Adrenal gland (tissue), 12 donors: ENCODE data around the gene TLR8. TPM values are rescaled to one million over a fixed set of nuclear protein-coding genes. Genes with fewer than 3 reads are reported as not detected.

Experiments used
- DNase-seq, 7 donors: peaks; one replicate each; pipeline ENCODE4 v3.0.0-alpha.2; 2019 to 2020
- H3K27ac ChIP-seq, 5 donors: fragments of 200-600 bp; sonication (generic) in 4 of 5; 1 replicate in 3 of 5; 2 replicates in 2 of 5; pipeline versions ENCODE4 v1.5.1 to v1.8.0; 2016 to 2020; ENCODE audit warnings: mild to moderate bottlenecking in 1 of 5
- H3K27me3 ChIP-seq: fragments of 200-600 bp; 2 replicates; pipeline ENCODE4 v1.8.0; 2021
- H3K36me3 ChIP-seq, 2 donors: fragments of 200-600 bp; replicated peaks in 1 of 2; 1 replicate in 1 of 2; 2 replicates in 1 of 2; pipeline versions ENCODE4 v1.5.1 to v1.8.0; 2018 to 2022
- H3K4me1 ChIP-seq, 2 donors: fragments of 200-600 bp; replicated peaks in 1 of 2; 1 replicate in 1 of 2; 2 replicates in 1 of 2; pipeline versions ENCODE4 v1.5.1 to v1.8.0; 2018 to 2021
- H3K4me3 ChIP-seq, 4 donors: fragments of 200-600 bp; sonication (generic) in 3 of 4; one replicate each; pipeline ENCODE4 v1.5.1; 2016 to 2018
- H3K9me3 ChIP-seq, 3 donors: fragments of 200-600 bp; sonication (generic) in 1 of 3; replicated peaks in 1 of 3; 1 replicate in 2 of 3; 2 replicates in 1 of 3; pipeline versions ENCODE4 v1.5.1 to v1.8.0; 2016 to 2021
- POLR2A ChIP-seq, 2 donors: fragments of 450-650 bp; IDR thresholded peaks; one replicate each; pipeline ENCODE4 v1.6.1; 2017; ENCODE audit warnings: antibody characterized with exemption in 2 of 2, mild to moderate bottlenecking in 2 of 2, moderate library complexity in 1 of 2
- WGBS, 4 donors: extraction: QIAGEN DNeasy Blood & Tissue Kit in 2 of 4; methylation state at CpG; one replicate each; pipeline versions ENCODE4 v1.1.5 to v1.1.7; 2013 to 2017; 5-methylcytosine and 5-hydroxymethylcytosine counted together
- intact Hi-C, 2 donors: fragments of 100-400 bp; cut with DNase I; formaldehyde crosslinking; loops; one replicate each; pipeline versions ENCODE4 v1.14.1 to v1.15.0; 2022 to 2023
- polyA plus RNA-seq, 3 donors: library from polyadenylated mRNA; stranded (reverse); fragments of 200-250 nt in 2 of 3; fragments of 350-450 nt in 1 of 3; fragmentation: Illumina TruSeq in 1 of 3; extraction: RNeasy Lipid Tissue Mini Kit (QIAGEN cat#74804) in 1 of 3; gene quantifications; one replicate each; pipeline ENCODE4 v1.2.3, GENCODE V29; 2013 to 2014
- total RNA-seq, 9 donors: library from RNA; depleted of rRNA in 4 of 9; stranded (reverse); fragments of >200 nt in 4 of 9; fragments of 120-200 nt in 1 of 9; fragmentation: NEBNext Ultra II Directional in 1 of 9; extraction: Animal tissue kit (Norgen Biotek cat#: 25700) in 1 of 9; gene quantifications; one replicate each; pipeline versions ENCODE4 v1.1.0 to v1.2.4, GENCODE V29; 2013 to 2023
- TF ChIP-seq, protein P1 (sequence below), 6 experiments: fragments of 450-650 bp in 4 of 6; fragments of 200-600 bp in 2 of 6; sonication (generic) in 1 of 6; IDR thresholded peaks; 1 replicate in 5 of 6; 2 replicates in 1 of 6; pipeline versions ENCODE4 v1.5.1 to v1.8.0; 2016 to 2021; ENCODE audit warnings: antibody characterized with exemption in 6 of 6, mild to moderate bottlenecking in 2 of 6, moderate library complexity in 1 of 6
- donor health status: healthy with polysubstance abuse.
- donor health status: Bipolar disorder and iron deficiency.
- donor health status: DM: yes; HTN: yes; CAD: no.
- donor health status: DM: no; HTN: no; CAD: no.
- donor health status: DM: no; HTN: no; CAD: no.
- donor health status: DM: yes; HTN: yes; CAD: no.

TLR8 gene
- total and polyA plus RNA-seq, 12 donors, result 0.10 to 5.6 (median 1.9) TPM; not detected in 1

DNA sequence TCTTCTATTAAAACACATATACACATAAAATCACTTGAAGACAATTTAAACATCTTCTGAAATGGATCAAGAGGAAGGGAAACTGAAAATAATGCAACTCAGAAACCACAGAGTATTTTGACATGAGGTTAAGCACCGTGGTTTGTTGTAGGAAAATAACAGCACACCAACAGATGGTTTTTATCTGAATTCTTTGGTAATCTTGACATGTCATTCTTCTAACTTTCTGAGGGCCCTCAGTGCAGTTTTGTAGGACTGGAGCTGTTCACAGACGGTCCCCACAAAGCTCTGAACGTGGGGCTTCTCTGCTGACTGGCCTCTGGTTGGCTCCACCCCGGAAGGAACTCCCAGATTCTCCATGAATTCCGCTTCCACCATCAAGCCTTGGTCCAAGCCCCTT, 16.0 kb upstream of the TLR8 start:
- Histone ChIP-seq H3K27me3 (no peaks in the 10 kb centered on the region), H3K4me1 (no peaks in the 10 kb centered on the region), H3K27ac (peak overlapping the region in 1 of 5 donors; percentile 26), H3K4me3 (no peak overlapping the region), H3K36me3 (no peaks in the 10 kb centered on the region), H3K9me3 (no peaks in the 10 kb centered on the region)
- no peak for TF ChIP-seq POLR2A (IDR thresholded peaks at IDR 0.05)
- TF ChIP-seq, protein P1, sequence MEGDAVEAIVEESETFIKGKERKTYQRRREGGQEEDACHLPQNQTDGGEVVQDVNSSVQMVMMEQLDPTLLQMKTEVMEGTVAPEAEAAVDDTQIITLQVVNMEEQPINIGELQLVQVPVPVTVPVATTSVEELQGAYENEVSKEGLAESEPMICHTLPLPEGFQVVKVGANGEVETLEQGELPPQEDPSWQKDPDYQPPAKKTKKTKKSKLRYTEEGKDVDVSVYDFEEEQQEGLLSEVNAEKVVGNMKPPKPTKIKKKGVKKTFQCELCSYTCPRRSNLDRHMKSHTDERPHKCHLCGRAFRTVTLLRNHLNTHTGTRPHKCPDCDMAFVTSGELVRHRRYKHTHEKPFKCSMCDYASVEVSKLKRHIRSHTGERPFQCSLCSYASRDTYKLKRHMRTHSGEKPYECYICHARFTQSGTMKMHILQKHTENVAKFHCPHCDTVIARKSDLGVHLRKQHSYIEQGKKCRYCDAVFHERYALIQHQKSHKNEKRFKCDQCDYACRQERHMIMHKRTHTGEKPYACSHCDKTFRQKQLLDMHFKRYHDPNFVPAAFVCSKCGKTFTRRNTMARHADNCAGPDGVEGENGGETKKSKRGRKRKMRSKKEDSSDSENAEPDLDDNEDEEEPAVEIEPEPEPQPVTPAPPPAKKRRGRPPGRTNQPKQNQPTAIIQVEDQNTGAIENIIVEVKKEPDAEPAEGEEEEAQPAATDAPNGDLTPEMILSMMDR (IDR thresholded peaks at IDR 0.05), result no peak
- WGBS, 4 donors, result 52 to 66% (median 55%) methylated on average over 2 to 5 of the region's 5 CpGs
- intact Hi-C loops, result loop anchor here in 1 of 2 donors (10.0 kb wide), 1 partner anchor 66 kb away; no protein-coding TSS in a partner anchor
- no peak for DNase-seq

DNA sequence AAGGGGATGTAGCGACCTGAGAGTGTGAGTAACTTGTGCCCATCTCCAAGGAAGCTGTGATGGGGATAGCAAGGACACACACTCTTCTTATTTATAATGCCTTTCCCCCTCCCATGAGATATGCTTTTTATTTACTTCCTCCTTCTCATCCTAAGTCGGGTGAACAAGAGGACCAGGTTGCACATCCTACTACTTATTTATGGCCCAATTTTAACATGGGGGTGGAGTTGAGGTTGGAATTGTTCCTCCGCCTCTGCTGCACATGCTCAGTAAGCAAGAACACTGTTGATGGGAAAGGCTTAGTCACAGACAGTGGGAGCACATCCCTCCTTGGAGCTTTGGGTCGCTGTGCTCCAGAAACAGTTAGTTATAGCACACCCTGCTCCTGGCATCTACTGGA, 15.2 kb upstream of the TLR8 start:
- Histone ChIP-seq H3K36me3 (no peaks in the 10 kb centered on the region), H3K4me3 (no peak overlapping the region), H3K27me3 (no peaks in the 10 kb centered on the region), H3K27ac (peak overlapping the region in 1 of 5 donors; percentile 26), H3K4me1 (no peaks in the 10 kb centered on the region), H3K9me3 (no peaks in the 10 kb centered on the region)
- DNase-seq, result no peak
- WGBS, 4 donors, result 62 to 73% (median 67%) methylated on average over 4 of the region's 4 CpGs
- intact Hi-C loops, result loop anchor here in 1 of 2 donors (10.0 kb wide), 1 partner anchor 66 kb away; no protein-coding TSS in a partner anchor
- TF ChIP-seq, protein P1 (IDR thresholded peaks at IDR 0.05), result no peak
- no peak for TF ChIP-seq POLR2A (IDR thresholded peaks at IDR 0.05)

DNA sequence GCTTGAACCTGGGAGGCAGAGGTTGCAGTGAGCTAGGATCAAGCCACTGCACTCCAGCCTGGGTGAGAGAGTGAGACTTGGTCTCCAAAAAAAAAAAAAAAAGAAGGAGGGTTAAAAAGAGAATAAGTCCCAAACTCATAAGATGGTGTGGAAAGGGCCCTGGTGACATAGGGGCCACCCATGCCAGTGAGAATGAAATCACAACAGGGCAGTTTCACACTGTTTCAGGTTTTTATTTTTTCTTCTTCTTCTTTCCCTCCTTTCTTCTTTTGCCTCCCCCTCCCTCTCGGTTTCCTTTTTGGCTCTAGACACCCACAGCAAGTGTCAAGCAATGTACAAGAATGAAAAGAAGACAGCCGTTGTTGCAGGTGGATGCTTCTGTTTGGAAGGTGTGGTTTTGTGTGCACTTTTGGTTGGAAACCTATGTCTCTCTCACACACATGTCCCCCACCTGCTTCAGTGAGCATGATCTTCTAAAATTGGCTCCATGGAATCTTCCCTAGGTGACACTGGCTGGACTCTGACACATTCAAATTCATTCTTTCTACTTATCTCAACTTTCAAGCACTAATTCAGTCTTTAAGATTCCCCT, 14.4 kb upstream of the TLR8 start:
- Histone ChIP-seq H3K36me3 (no peaks in the 10 kb centered on the region), H3K27ac (no peak overlapping the region), H3K4me3 (no peak overlapping the region), H3K4me1 (no peaks in the 10 kb centered on the region), H3K27me3 (peaks cover 4% of the 10 kb centered on the region), H3K9me3 (no peaks in the 10 kb centered on the region)
- DNase-seq, result no peak
- intact Hi-C loops, result loop anchor here in 1 of 2 donors (10.0 kb wide), 1 partner anchor 67 kb away; no protein-coding TSS in a partner anchor
- TF ChIP-seq POLR2A (IDR thresholded peaks at IDR 0.05), result no peak
- TF ChIP-seq, protein P1 (IDR thresholded peaks at IDR 0.05), result no peak
- 24 to 56% (median 31%) methylated on average over 2 of the region's 2 CpGs for WGBS, 4 donors

DNA sequence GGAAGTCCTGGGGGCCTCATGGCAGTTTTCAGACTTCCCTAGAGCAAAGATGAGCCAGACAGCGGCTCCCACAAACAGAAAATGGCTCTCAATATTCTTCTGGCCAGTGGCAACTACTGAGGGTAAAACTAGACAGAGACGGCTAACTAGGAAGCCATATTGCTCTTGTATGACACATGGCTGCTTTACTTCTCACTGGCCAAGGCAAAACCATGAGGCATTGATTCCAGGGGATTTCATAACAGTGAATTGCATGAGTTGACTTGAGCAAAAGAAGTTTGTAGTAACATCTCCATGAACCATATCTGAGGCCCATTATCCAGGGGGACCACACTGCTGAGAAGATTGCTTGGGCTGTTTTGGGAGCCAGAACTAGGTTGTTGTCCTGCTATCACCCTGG, 13.7 kb upstream of the TLR8 start:
- Histone ChIP-seq H3K27ac (no peak overlapping the region), H3K27me3 (peaks cover 8% of the 10 kb centered on the region), H3K9me3 (no peaks in the 10 kb centered on the region), H3K36me3 (no peaks in the 10 kb centered on the region), H3K4me3 (no peak overlapping the region), H3K4me1 (no peaks in the 10 kb centered on the region)
- TF ChIP-seq POLR2A (IDR thresholded peaks at IDR 0.05), result no peak
- TF ChIP-seq, protein P1 (IDR thresholded peaks at IDR 0.05), result no peak
- WGBS, 4 donors, result 67 to 92% (median 74%) methylated on average over 2 of the region's 2 CpGs
- intact Hi-C loops, result loop anchor here in 1 of 2 donors (10.0 kb wide), 1 partner anchor 68 kb away; no protein-coding TSS in a partner anchor
- DNase-seq, result no peak
